ENCODE results near the gene PDCD4. TPM values are rescaled to one million over a fixed set of nuclear protein-coding genes. Genes with fewer than 3 reads are reported as not detected.

The PDCD4 gene
- total and polyA plus RNA-seq, 9 of the 15 experiments (the other 6 are each of a cell fraction or from before 2014, with no cell fraction given): 12.9 to 44.1 (median 33.7) TPM

DNA sequence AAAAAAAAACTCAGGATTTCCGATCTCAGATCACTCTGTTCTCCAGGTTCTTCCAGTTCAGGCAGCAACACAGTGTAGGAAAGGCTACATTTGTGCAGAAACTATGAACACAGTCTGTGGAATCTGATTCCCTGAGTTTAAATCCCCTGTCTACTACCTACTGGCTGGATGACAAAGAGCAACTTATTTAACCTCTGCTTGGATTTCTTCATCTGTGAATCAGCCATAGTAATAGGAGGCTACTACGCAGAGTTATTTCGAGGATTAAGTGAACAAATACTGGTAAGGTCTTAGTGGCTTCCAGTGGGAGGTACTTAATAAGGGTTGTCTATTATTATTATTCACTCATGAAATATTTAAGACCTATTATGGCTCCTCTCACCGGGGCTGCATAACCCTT is 44.3 kb upstream of the PDCD4 start (continued):
- TF ChIP-seq, protein P1, sequence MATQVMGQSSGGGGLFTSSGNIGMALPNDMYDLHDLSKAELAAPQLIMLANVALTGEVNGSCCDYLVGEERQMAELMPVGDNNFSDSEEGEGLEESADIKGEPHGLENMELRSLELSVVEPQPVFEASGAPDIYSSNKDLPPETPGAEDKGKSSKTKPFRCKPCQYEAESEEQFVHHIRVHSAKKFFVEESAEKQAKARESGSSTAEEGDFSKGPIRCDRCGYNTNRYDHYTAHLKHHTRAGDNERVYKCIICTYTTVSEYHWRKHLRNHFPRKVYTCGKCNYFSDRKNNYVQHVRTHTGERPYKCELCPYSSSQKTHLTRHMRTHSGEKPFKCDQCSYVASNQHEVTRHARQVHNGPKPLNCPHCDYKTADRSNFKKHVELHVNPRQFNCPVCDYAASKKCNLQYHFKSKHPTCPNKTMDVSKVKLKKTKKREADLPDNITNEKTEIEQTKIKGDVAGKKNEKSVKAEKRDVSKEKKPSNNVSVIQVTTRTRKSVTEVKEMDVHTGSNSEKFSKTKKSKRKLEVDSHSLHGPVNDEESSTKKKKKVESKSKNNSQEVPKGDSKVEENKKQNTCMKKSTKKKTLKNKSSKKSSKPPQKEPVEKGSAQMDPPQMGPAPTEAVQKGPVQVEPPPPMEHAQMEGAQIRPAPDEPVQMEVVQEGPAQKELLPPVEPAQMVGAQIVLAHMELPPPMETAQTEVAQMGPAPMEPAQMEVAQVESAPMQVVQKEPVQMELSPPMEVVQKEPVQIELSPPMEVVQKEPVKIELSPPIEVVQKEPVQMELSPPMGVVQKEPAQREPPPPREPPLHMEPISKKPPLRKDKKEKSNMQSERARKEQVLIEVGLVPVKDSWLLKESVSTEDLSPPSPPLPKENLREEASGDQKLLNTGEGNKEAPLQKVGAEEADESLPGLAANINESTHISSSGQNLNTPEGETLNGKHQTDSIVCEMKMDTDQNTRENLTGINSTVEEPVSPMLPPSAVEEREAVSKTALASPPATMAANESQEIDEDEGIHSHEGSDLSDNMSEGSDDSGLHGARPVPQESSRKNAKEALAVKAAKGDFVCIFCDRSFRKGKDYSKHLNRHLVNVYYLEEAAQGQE (IDR thresholded peaks at IDR 0.05; ENCODE audit: borderline replicate concordance): no peak
- TF ChIP-seq, protein P1 (CRISPR knock-in tag; IDR thresholded peaks at IDR 0.05; ENCODE audit: low read depth): no peak
- TF ChIP-seq ZBTB1 (CRISPR knock-in tag; IDR thresholded peaks at IDR 0.05; ENCODE audit: borderline replicate concordance, low read depth): no peak
- TF ChIP-seq NFE2 (IDR thresholded peaks at IDR 0.05; ENCODE audit: low read depth): no peak
- no peak for TF ChIP-seq TRIM24 (IDR thresholded peaks at IDR 0.05)
- TF ChIP-seq, protein P2, sequence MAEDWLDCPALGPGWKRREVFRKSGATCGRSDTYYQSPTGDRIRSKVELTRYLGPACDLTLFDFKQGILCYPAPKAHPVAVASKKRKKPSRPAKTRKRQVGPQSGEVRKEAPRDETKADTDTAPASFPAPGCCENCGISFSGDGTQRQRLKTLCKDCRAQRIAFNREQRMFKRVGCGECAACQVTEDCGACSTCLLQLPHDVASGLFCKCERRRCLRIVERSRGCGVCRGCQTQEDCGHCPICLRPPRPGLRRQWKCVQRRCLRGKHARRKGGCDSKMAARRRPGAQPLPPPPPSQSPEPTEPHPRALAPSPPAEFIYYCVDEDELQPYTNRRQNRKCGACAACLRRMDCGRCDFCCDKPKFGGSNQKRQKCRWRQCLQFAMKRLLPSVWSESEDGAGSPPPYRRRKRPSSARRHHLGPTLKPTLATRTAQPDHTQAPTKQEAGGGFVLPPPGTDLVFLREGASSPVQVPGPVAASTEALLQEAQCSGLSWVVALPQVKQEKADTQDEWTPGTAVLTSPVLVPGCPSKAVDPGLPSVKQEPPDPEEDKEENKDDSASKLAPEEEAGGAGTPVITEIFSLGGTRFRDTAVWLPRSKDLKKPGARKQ (CRISPR knock-in tag; IDR thresholded peaks at IDR 0.05): no peak
- TF ChIP-seq SMARCB1 (IDR thresholded peaks at IDR 0.05; ENCODE audit: insufficient read length, low read depth): no peak
- no peak for TF ChIP-seq FIP1L1 (IDR thresholded peaks at IDR 0.05; ENCODE audit: low read depth, low read length, poor library complexity, severe bottlenecking)
- TF ChIP-seq PCBP2 (IDR thresholded peaks at IDR 0.05; ENCODE audit: low read depth, low read length, poor library complexity, severe bottlenecking): no peak
- TF ChIP-seq CREB1 (IDR thresholded peaks at IDR 0.05): no peak
- TF ChIP-seq CREB1 (CRISPR knock-in tag; IDR thresholded peaks at IDR 0.05): no peak
- no peak for TF ChIP-seq POLR2AphosphoS5 (IDR thresholded peaks at IDR 0.05; ENCODE audit: control insufficient read depth, insufficient read depth, low read depth, low read length)
